ENCODE data around the gene TYR.
"Not testable (repeated sequence)": the region's sequence is repeated elsewhere in the genome, so short reads cannot be mapped to it uniquely, and the experiment has no call there.

GRCh38 chr11:89331940-89332339 is 154.3 kb downstream of the TYR start:
- TF ChIP-seq CTCF, POLR2A (IDR thresholded peaks at IDR 0.05): not testable (repeated sequence)
